ENCODE results near the gene RRAGD. TPM values are rescaled to one million over a fixed set of nuclear protein-coding genes. Genes with fewer than 3 reads are reported as not detected.

RRAGD gene
- total and polyA plus RNA-seq, 3 donors from 2014 or later: 17.0 to 27.0 (median 19.4) TPM

DNA sequence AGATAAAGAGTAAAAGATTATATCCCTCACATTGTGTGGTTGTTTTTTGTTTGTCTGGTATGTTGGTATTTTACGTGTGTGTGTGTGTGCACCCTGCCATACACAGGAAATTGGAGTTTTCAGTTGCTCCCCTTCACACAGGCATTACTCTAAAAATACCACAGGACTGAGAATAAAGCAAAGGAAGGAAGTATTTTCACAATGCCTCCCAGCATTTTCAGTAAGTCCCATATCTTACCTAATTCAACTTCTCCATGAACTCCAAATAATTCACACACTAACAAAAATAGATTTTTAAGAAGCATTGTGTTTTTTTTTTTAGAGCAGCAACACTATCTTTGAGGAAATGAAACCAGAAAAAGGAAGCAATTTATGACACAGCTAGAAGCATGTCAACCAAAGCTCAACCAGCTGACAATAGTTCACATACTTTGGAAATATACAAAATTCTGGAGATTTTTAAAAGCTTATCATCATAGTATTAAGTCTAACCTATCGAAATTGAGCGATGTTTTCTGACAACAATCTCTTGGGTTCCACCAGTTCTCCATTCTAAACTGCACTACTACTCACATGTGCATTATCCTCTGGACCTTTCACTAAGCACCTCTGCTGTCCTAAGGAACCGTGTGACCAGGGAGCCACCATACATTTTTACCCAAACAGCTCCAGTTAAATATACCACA, 61.6 kb downstream of the RRAGD start:
- WGBS, 2 donors: 55 to 63% methylated on average over 4 of the region's 4 CpGs
- intact Hi-C loops (cut with DNase I; ENCODE audit: low total_unique reads): no loop called here
- no peak for DNase-seq
- Histone ChIP-seq H3K27me3 (no peaks in the 10 kb centered on the region), H3K27ac (peak overlapping the region; percentile 56 to 99), H3K4me1 (peaks cover 27% of the 10 kb centered on the region), H3K9me3 (no peaks in the 10 kb centered on the region), H3K36me3 (ENCODE audit: low read depth, missing control alignments) (no peaks in the 10 kb centered on the region), H3K4me3 (no peak overlapping the region)
- TF ChIP-seq, protein P1, sequence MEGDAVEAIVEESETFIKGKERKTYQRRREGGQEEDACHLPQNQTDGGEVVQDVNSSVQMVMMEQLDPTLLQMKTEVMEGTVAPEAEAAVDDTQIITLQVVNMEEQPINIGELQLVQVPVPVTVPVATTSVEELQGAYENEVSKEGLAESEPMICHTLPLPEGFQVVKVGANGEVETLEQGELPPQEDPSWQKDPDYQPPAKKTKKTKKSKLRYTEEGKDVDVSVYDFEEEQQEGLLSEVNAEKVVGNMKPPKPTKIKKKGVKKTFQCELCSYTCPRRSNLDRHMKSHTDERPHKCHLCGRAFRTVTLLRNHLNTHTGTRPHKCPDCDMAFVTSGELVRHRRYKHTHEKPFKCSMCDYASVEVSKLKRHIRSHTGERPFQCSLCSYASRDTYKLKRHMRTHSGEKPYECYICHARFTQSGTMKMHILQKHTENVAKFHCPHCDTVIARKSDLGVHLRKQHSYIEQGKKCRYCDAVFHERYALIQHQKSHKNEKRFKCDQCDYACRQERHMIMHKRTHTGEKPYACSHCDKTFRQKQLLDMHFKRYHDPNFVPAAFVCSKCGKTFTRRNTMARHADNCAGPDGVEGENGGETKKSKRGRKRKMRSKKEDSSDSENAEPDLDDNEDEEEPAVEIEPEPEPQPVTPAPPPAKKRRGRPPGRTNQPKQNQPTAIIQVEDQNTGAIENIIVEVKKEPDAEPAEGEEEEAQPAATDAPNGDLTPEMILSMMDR (IDR thresholded peaks at IDR 0.05): no peak
- TF ChIP-seq POLR2A (IDR thresholded peaks at IDR 0.05): no peak

DNA sequence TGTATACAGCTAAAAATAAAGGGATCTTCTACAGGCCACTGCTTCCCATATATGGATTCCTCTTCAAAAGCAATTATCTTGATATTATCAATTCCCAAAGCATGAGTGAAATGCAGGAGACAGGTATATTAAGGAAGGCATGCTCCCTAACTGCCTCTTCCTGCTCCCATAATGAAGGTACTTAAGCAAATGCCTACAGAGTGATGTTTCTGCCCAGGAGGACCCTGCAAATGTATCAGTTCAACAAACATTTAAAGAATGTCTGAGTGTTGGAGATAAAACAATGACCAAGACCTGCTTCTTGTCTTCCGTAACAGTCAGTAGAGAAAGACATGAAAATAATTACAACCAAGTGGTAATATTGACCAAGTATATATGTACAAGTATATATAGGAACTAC, 63.7 kb downstream of the RRAGD start:
- Histone ChIP-seq H3K9me3 (no peaks in the 10 kb centered on the region), H3K36me3 (ENCODE audit: low read depth, missing control alignments) (no peaks in the 10 kb centered on the region), H3K27me3 (no peaks in the 10 kb centered on the region), H3K4me1 (peaks cover 27% of the 10 kb centered on the region), H3K4me3 (no peak overlapping the region), H3K27ac (no peak overlapping the region)
- intact Hi-C loops (cut with DNase I; ENCODE audit: low total_unique reads): no loop called here
- 56 to 82% methylated on average over 1 of the region's 1 CpG for WGBS, 2 donors
- DNase-seq: no peak
- TF ChIP-seq, protein P1 (IDR thresholded peaks at IDR 0.05): no peak
- no peak for TF ChIP-seq POLR2A (IDR thresholded peaks at IDR 0.05)

DNA sequence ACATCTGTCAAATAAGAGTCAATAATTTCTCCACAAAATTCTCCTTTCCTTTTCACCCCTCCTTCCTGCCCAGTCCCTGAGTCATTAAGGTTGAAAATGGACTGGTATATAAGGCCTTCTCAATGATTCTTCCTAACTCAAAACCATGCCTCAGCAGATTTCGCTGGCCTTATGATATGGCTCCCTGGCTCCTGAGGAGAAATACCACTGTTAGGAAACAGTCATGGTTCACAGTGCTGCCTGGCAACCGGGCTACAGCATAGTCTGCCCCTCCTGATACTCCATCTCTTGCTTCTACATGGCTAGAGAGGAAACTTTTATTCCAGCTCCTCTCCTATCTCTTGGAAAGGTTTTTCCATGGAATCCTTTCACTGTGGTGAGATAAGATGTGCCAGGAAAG, 64.2 kb downstream of the RRAGD start:
- no peaks in the 10 kb centered on the region for H3K9me3 ChIP-seq
- no peak overlapping the region for H3K27ac ChIP-seq
- no peak for DNase-seq
- TF ChIP-seq, protein P1 (IDR thresholded peaks at IDR 0.05): no peak
- TF ChIP-seq POLR2A (IDR thresholded peaks at IDR 0.05): no peak
- H3K4me1 ChIP-seq: peaks cover 27% of the 10 kb centered on the region
- H3K27me3 ChIP-seq: no peaks in the 10 kb centered on the region
- no peaks in the 10 kb centered on the region for H3K36me3 ChIP-seq (ENCODE audit: low read depth, missing control alignments)
- WGBS, 2 donors: 87 to 95% methylated on average over 2 of the region's 2 CpGs
- no peak overlapping the region for H3K4me3 ChIP-seq
- intact Hi-C loops (cut with DNase I; ENCODE audit: low total_unique reads): no loop called here

DNA sequence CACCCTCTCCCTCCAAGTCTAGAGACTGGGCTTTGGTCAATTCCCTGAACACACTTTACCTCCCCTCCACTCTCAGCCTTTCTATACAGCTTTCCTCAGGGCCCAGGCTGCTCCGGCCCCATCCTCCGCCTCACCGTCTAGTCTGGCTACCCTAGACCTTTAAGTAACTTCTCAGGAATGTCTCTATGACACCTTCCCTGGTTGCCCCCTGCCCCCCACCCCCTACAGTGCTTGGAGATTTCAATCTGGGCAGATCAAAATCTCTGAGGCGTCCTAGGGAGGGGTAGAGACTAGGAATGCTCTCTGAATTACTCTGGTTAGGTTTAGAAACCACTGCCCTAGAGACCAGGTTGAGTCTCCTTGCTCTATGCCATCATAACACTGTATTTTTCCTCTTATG, 65.6 kb downstream of the RRAGD start:
- no peak for DNase-seq
- Histone ChIP-seq H3K4me3 (no peak overlapping the region), H3K4me1 (peaks cover 23% of the 10 kb centered on the region), H3K9me3 (no peaks in the 10 kb centered on the region), H3K36me3 (ENCODE audit: low read depth, missing control alignments) (no peaks in the 10 kb centered on the region), H3K27me3 (no peaks in the 10 kb centered on the region), H3K27ac (no peak overlapping the region)
- intact Hi-C loops (cut with DNase I; ENCODE audit: low total_unique reads): no loop called here
- no peak for TF ChIP-seq POLR2A (IDR thresholded peaks at IDR 0.05)
- TF ChIP-seq, protein P1 (IDR thresholded peaks at IDR 0.05): no peak
- WGBS, 2 donors: 84 to 91% methylated on average over 4 of the region's 4 CpGs

DNA sequence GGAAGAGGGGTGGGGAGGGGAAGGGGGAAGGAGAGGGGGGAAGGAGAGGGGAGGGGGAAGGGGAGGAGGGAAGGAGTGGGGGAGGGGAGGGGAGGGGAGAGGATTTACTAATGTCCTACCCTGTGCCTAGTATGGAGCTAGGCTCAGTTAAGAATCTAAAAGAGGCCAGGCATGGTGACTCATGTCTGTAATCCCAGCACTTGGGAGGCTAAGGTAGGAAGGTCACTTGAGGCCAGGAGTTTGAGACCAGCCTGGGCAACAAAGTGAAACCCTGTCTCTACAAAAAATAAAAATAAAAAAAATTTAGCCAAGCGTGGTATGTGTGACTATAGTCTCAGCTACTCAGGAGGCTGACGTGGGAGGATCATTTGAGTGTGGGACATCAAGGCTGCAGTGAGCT, 72.5 kb downstream of the RRAGD start:
- 80 to 85% methylated on average over 2 of the region's 2 CpGs for WGBS, 2 donors
- no peak overlapping the region for H3K27ac ChIP-seq

More for the DNA sequence above, 72.5 kb downstream of the RRAGD start:
- no peaks in the 10 kb centered on the region for H3K27me3 ChIP-seq
- TF ChIP-seq POLR2A (IDR thresholded peaks at IDR 0.05): no peak
- TF ChIP-seq, protein P1 (IDR thresholded peaks at IDR 0.05): no peak
- intact Hi-C loops (cut with DNase I; ENCODE audit: low total_unique reads): no loop called here
- H3K9me3 ChIP-seq: no peaks in the 10 kb centered on the region
- no peak for DNase-seq
- no peak overlapping the region for H3K4me3 ChIP-seq
- H3K4me1 ChIP-seq: no peaks in the 10 kb centered on the region
- no peaks in the 10 kb centered on the region for H3K36me3 ChIP-seq (ENCODE audit: low read depth, missing control alignments)
